GM10266 (cell line): ENCODE measurements around the gene GABRB3.

Experiments
- DNase-seq: peaks from one replicate; pipeline ENCODE4 v3.0.0; 2012; ENCODE audit errors: extremely low spot score
- CTCF ChIP-seq: IDR thresholded peaks from 2 replicates; pipeline ENCODE4 v1.5.1; 2012; ENCODE audit warnings: mild to moderate bottlenecking, low read depth; ENCODE audit not compliant: control insufficient read depth, insufficient read depth; ENCODE audit errors: missing control alignments

Gene GABRB3

GRCh38 chr15:26623071-26623470 lies 149.8 kb downstream of the GABRB3 start:
- no peak for TF ChIP-seq CTCF

GRCh38 chr15:26621816-26622215 lies 151.1 kb downstream of the GABRB3 start:
- TF ChIP-seq CTCF = no peak
- no peak for DNase-seq

More at GRCh38 chr15:26623071-26623470, 149.8 kb downstream of the GABRB3 start:
- DNase-seq = no peak

GRCh38 chr15:26620528-26621458 lies 152.1 kb downstream of the GABRB3 start:
- TF ChIP-seq CTCF = no peak
- no peak for DNase-seq

GRCh38 chr15:26615927-26616302 lies 157.0 kb downstream of the GABRB3 start:
- DNase-seq = no peak
- no peak for TF ChIP-seq CTCF

- no peak for TF ChIP-seq CTCF
- no peak for DNase-seq
Observed at GRCh38 chr15:26615188-26615926, 157.5 kb downstream of the GABRB3 start.

GRCh38 chr15:26614734-26615133 lies 158.1 kb downstream of the GABRB3 start:
- TF ChIP-seq CTCF = no peak
- no peak for DNase-seq

- no peak for TF ChIP-seq CTCF
- DNase-seq = no peak
Observed at GRCh38 chr15:26598704-26599103, 174.2 kb downstream of the GABRB3 start.
